ENCODE data around the gene TTC28.

TTC28 gene

DNA sequence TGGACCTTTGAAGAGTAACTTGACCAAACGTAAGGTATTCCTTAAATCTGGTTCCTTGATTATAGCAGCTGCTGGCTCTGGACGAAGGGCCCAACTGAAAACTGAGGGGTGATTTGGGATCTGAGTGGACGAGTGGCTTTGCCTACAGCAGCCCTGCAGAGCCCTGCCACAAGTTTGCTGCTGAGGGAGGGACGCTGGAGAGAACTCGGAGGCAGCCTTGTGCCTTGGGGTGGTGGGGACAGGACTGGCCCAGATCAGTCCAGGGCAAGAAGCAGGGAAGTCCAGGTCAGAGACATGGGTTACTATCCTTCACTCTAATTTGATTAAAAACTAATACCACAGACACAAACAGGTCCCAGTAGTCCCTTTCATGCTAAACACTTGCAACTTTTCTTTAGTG, 671.0 kb downstream of the TTC28 start:
- no peak for DNase-seq (ENCODE audit: low read depth, low spot score)

DNA sequence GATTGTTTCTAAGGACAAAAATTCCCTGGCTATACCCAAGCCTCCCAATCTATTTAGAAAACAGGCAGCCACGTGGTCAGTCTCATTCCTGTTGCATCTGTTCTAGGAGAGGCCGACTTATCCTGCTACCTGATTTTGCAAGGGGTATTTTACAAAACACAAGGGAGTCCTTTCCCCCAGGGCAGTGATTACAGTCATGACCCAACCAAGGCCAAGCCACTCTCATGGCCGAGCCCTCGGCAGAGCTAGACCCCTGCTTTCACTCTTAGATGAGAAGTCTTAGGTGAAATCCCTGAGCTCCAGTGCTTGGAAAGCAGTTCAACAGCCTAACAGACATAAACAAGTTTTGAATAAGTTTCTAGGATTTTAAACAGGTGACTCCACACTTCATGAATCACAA, 671.6 kb downstream of the TTC28 start:
- no peak for DNase-seq (ENCODE audit: low read depth, low spot score)

DNA sequence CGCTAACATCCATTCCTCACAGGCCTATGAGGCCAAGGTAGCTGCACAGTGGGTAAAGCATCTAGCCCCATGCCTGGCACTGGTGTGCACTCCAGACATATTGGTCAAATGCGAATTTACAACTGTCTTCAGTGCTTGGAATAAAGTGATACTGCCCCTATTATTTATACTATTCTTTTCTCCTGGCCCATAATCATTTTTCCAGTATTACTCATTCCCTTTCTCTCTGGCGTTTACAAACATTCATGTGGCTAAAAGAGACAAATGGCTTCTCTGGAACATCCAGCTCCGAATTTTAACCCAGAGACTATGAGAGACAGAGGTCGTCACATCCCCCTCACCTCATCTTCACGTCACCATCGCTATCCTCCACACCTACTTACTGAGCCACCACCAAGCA, 673.4 kb downstream of the TTC28 start:
- DNase-seq (ENCODE audit: low read depth, low spot score), result peak; percentile 33

DNA sequence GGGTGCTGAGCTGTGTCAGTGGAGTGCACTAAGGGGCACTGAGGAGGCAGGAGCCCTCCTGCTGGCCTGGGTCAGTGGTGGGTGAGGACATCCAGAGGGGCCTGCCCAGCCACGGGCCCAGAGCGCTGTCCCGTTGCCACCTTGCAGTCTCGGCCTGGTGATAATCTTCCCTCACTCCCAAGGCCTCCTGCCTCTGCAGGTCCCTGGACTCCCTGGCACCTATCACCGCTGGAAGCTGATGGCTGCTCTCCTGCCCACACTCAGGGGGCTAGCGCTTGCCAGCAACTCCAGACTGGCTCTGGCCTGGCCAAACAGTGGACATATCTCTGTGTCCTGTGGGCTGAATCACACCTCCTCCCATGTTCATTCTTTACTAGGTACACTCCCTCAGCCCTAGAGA, 674.1 kb downstream of the TTC28 start:
- no peak for DNase-seq (ENCODE audit: low read depth, low spot score)

DNA sequence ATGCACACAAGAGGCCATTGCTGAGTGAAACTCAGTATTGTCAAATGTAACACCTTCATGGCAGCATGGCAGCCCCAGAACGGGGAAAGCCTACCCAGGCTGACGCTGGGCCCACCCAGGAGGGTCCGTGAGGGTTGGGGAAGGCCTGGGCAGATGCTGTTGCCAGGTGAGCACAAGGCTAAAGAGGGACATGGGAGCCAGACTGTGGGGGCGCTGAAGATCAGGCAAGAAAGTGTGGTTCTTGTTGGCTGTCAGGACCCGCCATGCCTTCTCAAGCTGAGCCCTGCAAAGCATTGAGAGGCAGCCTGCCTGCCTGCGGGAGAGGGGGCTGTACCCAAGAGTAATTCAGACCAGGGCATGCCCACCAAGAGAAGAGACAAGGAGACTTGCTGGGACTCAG, 675.6 kb downstream of the TTC28 start:
- no peak for DNase-seq (ENCODE audit: low read depth, low spot score)

DNA sequence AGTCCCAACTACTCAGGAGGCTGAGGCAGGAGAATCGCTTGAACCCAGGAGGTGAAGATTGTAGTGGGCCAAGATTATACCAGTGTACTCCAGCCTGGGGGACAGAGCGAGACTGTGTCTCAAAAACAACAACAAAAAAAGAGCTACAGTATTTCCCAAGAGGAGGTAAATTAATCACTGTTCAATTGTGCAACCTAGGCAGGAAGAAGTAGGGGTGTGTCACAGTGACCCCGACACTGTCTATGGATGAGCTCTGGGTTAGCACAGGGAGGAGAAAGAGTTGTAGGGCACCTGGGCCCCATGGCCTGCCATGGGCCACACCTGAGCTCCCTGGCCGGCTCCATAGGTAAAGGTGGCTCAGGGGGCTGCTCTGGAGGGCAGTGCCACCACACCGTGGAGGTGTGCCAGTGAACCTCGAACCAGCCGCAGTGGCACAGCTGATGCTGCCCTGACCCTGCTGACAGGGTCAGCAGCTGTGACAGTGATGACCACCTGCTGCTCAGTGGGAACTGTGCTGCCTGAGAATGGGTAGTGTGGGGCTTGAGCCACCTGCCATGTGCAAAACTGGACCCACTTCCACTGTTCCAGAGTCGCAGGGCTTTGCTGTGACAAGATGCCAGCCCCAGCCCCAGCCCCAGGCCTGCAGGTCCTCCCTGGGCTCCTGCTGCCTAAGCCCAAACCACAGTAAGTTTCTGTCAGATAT, 676.6 kb downstream of the TTC28 start:
- DNase-seq (ENCODE audit: low read depth, low spot score), result no peak

DNA sequence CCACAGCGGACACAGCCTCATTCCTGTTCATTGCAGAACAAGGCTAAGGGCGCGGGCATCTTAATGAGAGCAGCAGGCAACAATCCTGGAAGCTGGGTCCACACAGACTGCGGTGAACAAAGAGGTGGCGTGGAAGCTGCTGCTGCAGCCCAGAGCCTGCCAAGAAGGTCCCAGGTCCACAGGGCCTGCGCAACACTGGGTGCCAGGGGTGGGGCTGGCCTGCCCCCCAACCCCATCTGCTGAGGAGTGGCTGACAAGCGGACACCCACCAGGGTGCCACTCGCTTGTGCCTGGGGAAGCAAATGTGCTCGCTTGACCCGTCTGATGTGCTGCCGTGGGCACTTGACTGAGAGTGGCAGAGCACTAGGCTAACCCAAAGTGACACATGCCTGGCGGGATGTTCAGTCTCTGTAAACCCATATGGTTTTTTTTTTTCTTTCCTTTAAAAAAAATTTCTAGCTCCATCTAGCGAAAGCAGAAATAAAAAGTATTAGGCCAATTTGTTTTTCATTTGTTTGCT, 677.4 kb downstream of the TTC28 start:
- DNase-seq (ENCODE audit: low read depth, low spot score), result no peak

DNA sequence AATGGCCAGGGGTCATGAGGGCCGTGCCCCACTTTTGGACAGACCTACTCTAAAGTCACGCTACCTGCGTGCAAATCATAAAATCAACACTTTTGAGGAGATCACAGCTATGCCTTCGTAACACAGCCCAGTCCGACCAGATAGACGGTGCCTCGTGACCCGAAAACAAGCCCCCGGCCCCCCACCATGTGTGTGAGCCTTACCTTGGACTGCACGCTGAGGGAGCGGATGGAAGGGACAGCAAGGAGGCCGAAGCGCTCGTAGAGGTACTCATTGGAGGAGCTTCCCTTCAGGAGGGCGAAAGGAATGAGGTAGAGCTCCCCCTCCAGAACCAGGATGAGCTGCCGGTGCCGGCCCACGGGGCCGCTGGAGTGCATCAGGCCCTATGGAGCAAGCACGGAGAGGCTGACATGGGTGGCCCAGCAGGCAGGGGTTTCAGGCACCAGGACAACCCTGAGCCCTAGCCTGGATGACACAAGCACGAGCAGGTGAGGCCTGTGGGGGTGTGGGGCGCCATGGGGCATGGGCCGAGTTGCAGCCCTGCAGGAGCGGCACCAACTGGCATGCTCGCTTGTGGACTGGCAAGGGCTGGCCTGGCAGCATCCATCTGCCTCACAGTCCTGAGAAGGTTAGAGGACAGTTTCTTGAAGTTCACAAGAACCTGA, 678.3 kb downstream of the TTC28 start:
- DNase-seq (ENCODE audit: low read depth, low spot score), result no peak

DNA sequence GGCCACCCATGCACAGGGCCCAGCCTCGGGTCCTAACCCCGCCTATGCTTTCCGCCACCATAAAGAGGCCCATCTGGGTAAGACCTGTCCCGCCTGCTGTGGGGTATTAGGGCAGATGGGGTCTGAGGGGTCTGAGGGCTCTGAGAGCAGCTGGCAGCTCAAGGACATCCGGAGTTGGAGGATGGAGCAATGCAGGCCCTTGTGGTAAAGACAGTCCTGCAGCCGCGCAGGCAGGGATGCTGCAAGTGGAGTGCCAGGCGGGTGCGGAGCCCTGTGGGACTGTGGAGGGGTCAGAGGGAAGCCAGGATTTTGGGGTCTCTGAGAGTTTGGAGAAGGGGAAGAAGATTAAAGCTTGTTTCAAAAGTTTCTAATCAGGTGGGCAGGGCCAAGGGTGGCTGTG, 679.3 kb downstream of the TTC28 start:
- DNase-seq (ENCODE audit: low read depth, low spot score), result no peak

DNA sequence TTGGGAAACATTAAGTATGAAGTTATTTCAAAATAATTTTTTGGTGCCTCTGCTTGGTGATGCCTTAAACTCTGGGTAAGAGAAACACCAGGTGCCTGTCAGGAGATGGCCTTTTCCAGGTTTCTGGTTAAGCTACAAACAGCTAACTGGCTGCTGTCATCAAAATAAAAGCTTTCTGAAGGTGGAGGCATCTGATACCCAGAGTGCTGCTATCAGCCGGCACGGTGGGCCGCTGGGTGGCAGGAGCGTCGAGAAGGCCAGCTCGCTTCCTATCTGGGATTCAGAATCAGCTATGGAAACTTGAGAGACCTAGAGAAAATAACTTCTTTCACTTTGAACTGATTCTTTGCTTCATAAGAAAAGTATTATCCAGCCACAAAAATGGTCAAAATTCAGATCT, 679.8 kb downstream of the TTC28 start:
- no peak for DNase-seq (ENCODE audit: low read depth, low spot score)

DNA sequence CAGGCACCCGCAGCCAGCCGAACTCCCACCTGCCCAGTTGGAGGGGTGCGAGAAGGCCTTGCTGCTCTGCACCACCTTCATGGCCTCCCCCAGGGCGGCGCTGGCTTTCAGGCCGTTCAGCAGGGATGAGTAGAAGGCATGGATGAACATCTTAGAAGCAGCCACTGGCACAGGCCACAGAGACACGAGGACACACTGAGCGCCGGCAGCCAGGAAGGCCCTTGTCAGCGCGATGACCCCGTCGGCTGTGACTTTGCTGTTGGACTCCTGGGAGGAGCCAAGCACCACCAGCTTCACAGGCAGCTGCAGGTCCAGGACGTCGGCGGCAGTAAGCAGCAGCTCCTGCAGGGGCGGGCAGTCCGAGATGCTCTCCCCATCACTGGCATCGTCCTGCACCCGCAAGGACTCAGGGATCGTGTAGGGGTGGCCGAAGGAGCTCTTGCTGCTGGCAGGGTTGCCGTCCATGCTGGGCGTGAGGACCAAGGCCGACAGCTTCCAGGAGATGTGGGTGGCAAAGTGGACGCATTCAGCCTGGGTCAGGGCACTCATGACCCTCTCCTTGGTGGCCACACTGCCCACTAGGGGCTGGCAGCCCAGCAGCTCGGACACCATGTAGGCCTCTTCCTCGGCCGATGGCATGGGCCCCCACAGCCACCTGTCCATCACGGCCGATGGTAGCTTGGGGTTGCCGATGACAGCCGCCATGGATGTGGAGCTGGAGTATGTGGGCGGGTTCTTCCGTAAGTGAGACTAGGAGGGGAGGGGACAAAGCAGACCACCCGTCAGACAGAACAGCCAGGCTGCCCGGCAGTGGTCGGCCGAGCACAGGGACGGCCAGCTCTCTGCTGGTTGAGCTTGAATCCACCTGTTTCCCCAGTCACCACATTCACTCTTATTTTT, 680.9 kb downstream of the TTC28 start:
- DNase-seq (ENCODE audit: low read depth, low spot score), result no peak

DNA sequence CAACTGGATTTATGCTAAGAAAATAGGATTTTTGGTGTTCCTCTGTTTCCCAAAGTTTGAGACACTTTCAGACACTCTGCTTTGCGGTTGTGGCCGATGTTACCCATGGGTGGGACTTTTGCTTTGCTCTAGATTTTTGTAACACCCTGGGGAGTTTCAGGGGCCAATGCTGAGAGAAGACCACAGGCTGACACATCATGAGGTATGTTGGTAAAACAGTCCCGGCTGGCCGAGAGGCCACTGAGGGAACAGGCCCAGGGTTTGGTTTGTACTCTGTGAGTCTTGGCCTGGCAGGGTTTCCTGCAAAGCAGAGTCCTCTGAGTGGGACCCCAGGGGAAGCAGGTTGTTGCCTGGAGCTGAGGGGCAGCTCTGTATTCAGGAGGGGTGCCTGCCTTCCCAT, 682.1 kb downstream of the TTC28 start:
- peak; percentile 49 for DNase-seq (ENCODE audit: low read depth, low spot score)

DNA sequence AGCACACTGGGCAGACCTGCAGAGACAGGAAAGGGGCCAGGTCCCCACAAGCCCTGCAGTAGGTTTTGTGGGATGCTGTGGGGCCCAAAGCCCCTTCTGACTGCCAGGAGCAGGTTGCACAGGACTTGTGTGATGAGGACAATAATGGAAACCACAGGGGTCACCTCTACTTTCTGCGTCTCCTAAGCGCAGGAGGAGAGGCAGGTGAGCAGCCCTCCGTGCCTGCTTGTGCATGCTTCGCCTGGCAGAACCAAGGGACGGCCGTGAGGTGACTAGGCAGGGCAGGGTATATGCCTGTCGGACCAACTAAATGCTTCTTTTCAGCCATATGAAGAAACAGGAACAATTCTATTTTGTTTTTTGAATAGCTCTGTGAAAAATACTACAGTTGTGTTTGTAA, 682.7 kb downstream of the TTC28 start:
- DNase-seq (ENCODE audit: low read depth, low spot score), result no peak

DNA sequence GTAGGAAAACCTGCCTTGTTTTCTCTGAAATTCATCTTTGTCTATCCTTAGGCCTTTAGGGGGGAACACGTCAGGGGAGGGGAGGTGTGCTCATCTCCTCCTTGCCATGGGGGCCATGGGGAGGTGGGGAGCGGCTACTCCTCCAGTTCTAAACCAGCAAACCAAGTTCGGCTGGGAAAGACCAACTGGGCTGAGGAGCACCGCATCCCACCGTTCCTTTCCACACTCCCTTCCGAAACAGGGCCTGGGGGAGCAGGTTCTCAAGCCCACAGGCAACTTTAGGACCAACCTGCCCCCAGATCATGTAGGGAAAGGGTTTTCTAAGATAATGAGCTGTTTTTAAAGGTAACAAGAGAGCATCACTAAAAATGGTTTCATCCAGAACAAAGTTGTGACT, 683.1 kb downstream of the TTC28 start:
- DNase-seq (ENCODE audit: low read depth, low spot score), result no peak

DNA sequence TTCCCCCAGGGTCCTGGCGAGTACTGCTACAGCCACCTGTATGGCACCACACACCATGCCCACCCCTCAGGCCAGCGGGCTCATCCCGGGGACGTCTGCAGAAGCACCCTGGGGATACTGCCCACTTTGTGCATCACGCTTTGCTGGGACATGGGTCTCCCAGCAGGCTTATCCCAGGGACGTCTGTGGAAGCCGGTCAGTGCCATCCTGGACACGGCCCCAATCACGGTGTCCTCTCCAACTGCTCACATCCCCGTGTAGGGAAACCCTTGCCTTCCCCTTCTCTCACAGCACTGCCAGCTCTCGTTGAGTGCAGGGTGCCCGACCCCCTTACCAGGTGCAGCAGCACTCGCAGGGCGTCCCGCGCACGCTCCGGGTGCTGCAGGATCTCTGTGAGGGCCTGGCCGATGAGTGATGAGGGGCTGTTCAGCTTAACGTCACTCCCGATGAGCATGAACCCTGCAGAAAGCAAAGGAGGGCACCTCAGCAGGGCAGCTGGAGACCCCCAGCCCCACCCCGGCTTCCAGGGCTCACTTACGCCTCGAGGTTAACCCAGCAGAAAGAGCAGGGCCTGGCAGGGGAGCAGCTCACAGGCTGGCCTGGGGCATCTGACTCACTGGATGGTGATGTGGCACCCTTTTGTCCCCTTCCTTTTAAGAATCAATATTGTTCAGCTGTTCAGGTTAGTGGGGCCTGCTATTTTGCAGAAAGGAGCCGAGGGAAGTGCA, 683.7 kb downstream of the TTC28 start:
- no peak for DNase-seq (ENCODE audit: low read depth, low spot score)

DNA sequence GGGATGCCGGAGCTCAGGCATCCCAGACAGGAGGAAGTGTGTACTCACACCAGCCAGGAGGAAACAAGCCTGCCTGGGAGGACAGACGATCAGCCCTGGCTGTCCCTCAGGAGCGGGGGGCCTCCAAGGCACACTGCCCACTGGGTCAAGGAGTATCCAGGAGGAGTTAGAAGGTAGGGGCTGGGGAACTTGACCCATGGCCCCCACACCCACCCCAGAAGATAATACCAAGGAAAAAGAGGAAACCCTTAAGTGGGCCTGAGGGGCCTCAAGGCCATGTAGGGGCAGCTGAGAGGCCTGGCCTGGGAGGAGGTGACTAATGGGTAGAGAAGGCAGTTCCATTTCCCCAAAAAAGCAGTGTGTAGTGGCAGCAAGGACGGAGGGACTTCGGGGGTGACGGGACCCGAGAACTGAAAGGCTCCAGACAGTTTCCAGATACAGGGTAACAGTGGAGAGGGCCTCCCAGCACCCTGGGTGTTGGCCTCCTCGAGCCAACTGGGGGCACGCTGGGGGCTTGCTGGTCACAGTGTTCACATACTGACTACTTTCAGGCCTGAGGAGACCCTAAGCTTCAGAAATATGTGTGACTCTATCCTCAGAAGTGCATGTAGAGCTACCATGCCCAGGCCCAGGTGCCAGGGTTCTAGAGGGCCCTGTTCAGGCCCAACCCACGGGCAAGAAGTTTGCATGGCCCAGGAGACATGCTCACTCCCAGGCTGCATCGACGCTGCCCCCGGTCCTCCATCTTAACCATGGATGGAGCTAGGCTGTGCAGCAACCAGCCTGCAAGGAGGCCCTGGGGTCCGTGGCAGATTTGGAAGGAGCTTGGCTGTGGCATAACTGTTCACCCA, 684.9 kb downstream of the TTC28 start:
- no peak for DNase-seq (ENCODE audit: low read depth, low spot score)

DNA sequence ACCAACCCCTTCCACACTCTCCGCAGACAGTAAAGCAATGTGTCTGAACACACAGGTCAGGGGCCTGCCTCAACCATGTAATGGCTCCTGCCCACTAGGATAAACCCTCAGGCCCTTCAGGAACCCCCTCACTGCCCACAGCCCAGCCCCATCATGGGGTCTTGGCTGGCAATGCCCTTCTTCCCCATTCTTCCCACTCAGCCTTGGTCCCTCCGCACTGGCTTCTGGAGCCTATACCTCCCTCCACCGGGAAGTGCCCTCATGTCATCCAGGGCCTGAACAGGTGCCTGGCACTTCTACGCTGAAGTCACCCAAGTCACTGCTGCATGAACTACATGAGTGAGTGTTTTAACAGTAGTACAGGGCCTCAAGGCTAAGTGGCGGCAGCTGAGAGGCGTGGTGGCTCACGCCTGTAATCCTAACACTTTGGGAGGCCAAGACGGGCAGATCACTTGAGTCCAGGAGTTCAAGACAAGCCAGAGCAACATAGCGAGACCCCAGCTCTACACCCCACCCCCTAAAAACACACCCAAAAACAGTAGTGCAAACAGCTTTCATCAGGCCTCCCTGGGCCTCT, 685.8 kb downstream of the TTC28 start:
- DNase-seq (ENCODE audit: low read depth, low spot score), result no peak

DNA sequence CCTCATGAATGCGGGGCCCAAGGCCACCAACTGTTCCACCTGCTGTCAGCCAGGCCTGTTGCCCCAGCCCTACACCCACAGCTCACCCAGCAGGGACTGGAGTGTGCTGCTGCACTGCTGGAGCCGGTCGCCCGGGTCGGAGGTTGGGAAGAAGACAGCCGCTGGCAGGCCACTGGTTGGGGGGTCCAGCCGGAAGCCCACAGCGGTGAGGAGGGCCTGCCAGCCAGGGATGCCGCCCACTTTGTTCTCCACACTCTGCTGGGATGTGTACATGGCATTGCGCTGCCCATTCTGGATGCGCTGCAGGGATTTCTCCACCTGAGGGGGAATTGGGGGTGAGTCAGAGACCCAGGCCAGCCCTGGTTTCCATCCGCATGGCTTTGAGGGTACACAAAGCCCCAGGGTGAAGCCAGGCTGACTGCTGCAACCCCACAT, 686.4 kb downstream of the TTC28 start:
- DNase-seq (ENCODE audit: low read depth, low spot score), result no peak

DNA sequence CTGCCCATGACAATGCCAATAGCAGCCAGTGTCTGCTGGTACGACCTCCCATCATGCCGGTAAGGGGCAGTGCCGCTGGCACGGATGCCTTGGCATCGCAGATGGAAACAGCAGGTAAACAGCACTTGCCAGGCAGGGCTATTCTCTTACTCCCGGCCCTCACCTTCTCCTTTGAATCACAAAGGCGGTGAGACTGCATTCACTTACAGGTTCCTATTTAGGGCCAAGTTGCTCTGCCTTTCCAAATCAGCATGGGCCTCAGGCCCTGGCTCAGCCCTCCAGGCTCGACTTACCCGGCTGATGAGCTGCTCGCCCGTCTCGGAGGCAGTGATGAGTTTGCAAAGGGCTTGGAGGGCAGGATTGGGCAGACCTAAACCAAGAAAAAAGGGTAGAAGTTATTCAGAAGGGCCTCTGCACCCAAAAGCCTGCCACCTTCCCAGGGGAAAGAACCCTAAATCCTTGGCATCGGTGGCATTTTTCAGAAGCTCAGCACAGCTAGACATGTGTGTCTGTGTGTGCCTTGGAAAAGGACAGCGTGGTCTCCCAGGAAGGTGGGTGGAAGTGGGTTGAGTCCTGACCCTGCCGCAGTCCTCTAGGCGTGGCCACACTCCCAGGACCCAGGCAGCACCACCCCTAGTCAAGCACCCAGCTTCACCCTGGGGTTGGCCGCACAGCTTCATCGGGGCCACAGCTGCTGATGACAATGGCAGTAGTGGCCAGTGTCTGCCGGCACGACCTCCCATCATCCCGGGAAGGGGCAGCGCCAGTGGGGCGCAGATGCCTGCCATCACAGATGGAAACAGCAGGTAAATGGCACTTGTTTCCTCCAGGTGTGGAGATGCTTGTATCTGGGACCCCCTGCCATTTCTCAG, 687.1 kb downstream of the TTC28 start:
- no peak for DNase-seq (ENCODE audit: low read depth, low spot score)

Data from astrocyte of the hippocampus (primary cell).